ENCODE data around the gene SYNE2. TPM values are rescaled to one million over a fixed set of nuclear protein-coding genes. Genes with fewer than 3 reads are reported as not detected.

The SYNE2 gene
- polyA plus RNA-seq, 1 donor from 2014 or later = 82.3 TPM

DNA sequence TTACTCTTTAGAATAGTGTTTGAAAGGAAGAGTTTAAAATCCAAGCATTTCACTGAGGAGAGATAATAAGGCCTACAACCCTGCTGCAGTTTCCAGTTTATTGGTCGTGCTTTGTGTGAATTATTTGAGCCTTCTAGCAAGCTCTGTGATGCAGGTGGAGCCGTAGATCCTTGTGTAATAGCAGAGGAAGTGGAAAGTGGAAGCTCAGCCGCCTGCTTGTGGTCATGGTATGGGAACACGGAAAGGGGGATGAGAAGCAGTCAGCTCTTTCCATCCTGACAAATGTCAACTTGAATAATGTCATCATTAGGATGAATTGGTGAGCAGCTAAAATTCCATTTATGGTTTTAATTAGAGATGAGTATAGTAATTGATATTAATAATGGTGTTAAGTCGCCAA is 29.1 kb downstream of the SYNE2 start:
- Histone ChIP-seq H3K27ac (ENCODE audit: low read length) (no peak overlapping the region), H3K36me3 (ENCODE audit: insufficient read depth, low read length) (no peaks in the 10 kb centered on the region), H3F3A (ENCODE audit: insufficient read depth, low read length, poor library complexity, severe bottlenecking) (no peaks in the 10 kb centered on the region), H3K9me2 (ENCODE audit: insufficient read depth, low read length) (no peaks in the 10 kb centered on the region), H3K4me3 (ENCODE audit: low read length) (no peak overlapping the region), H2AFZ (ENCODE audit: low read depth, low read length) (no peak overlapping the region), H4K20me1 (ENCODE audit: insufficient read depth) (no peaks in the 10 kb centered on the region), H3K9me3 (ENCODE audit: low read length) (no peaks in the 10 kb centered on the region), H3K9ac (ENCODE audit: low read length) (no peak overlapping the region), H3K27me3 (ENCODE audit: insufficient read depth, low read depth, low read length) (no peaks in the 10 kb centered on the region), H3K4me2 (ENCODE audit: low read length) (no peak overlapping the region), H3K79me2 (replicated peaks; ENCODE audit: insufficient read depth, low read length) (peaks cover 89% of the 10 kb centered on the region)
- TF ChIP-seq POLR2AphosphoS5 (IDR thresholded peaks at IDR 0.05) (no peak), REST (IDR thresholded peaks at IDR 0.05; ENCODE audit: borderline replicate concordance) (no peak), RAD21 (conservative IDR thresholded peaks at IDR 0.05) (no peak), EZH2 (IDR thresholded peaks at IDR 0.05; ENCODE audit: borderline replicate concordance, insufficient read depth, low read length, poor library complexity, severe bottlenecking) (no peak), TAF1 (IDR thresholded peaks at IDR 0.05; ENCODE audit: low read depth) (no peak), EP300 (conservative IDR thresholded peaks at IDR 0.05; ENCODE audit: poor library complexity, severe bottlenecking) (no peak), SMC3 (conservative IDR thresholded peaks at IDR 0.05; ENCODE audit: poor library complexity) (no peak), MXI1 (conservative IDR thresholded peaks at IDR 0.05; ENCODE audit: poor library complexity, severe bottlenecking) (no peak), CTCF (IDR thresholded peaks at IDR 0.05; ENCODE audit: poor library complexity, severe bottlenecking) (no peak)

GRCh38 chr14:63887899-63888298 is 35.1 kb downstream of the SYNE2 start:
- no peaks in the 10 kb centered on the region for H4K20me1 ChIP-seq (ENCODE audit: insufficient read depth)
- no peaks in the 10 kb centered on the region for H3K9me2 ChIP-seq (ENCODE audit: insufficient read depth, low read length)
- H2AFZ ChIP-seq (ENCODE audit: low read depth, low read length) = no peak overlapping the region
- no peak overlapping the region for H3K27ac ChIP-seq (ENCODE audit: low read length)
- no peaks in the 10 kb centered on the region for H3K36me3 ChIP-seq (ENCODE audit: insufficient read depth, low read length)
- H3K9ac ChIP-seq (ENCODE audit: low read length) = no peak overlapping the region
- no peak for TF ChIP-seq TAF1 (IDR thresholded peaks at IDR 0.05; ENCODE audit: low read depth)
- no peak for TF ChIP-seq CTCF (IDR thresholded peaks at IDR 0.05; ENCODE audit: poor library complexity, severe bottlenecking)
- no peak for TF ChIP-seq POLR2AphosphoS5 (IDR thresholded peaks at IDR 0.05)
- TF ChIP-seq RAD21 (conservative IDR thresholded peaks at IDR 0.05) = no peak
- no peak for TF ChIP-seq EZH2 (IDR thresholded peaks at IDR 0.05; ENCODE audit: borderline replicate concordance, insufficient read depth, low read length, poor library complexity, severe bottlenecking)
- TF ChIP-seq SMC3 (conservative IDR thresholded peaks at IDR 0.05; ENCODE audit: poor library complexity) = no peak
- TF ChIP-seq EP300 (conservative IDR thresholded peaks at IDR 0.05; ENCODE audit: poor library complexity, severe bottlenecking) = no peak
- no peaks in the 10 kb centered on the region for H3K27me3 ChIP-seq (ENCODE audit: insufficient read depth, low read depth, low read length)
- no peak overlapping the region for H3K4me3 ChIP-seq (ENCODE audit: low read length)
- H3K9me3 ChIP-seq (ENCODE audit: low read length) = no peaks in the 10 kb centered on the region
- peaks cover 67% of the 10 kb centered on the region for H3K79me2 ChIP-seq (replicated peaks; ENCODE audit: insufficient read depth, low read length)
- no peaks in the 10 kb centered on the region for H3F3A ChIP-seq (ENCODE audit: insufficient read depth, low read length, poor library complexity, severe bottlenecking)
- no peak overlapping the region for H3K4me2 ChIP-seq (ENCODE audit: low read length)

Data from neural cell (in vitro differentiated cells).